Lower leg skin (tissue), 4 donors: ENCODE data around the gene FLYWCH2. TPM values are rescaled to one million over a fixed set of nuclear protein-coding genes. Genes with fewer than 3 reads are reported as not detected.
"Not testable (repeated sequence)": the region's sequence is repeated elsewhere in the genome, so short reads cannot be mapped to it uniquely, and the experiment has no call there.

Source experiments
- DNase-seq, 2 donors: peaks; one replicate each; pipeline ENCODE4 v3.0.0-alpha.2; 2019; ENCODE audit warnings: low spot score in 2 of 2
- H3K4me3 ChIP-seq: fragments of 200-600 bp; sonication (generic); 2 replicates; pipeline ENCODE4 v1.5.1; 2017; ENCODE audit warnings: mild to moderate bottlenecking, low read depth; ENCODE audit not compliant: poor library complexity, severe bottlenecking
- POLR2A ChIP-seq, 2 donors: fragments of 450-650 bp; IDR thresholded peaks; one replicate each; pipeline ENCODE4 v1.6.1; 2016 to 2017; ENCODE audit warnings: antibody characterized with exemption in 2 of 2, mild to moderate bottlenecking in 1 of 2, moderate library complexity in 1 of 2
- WGBS, 2 donors: methylation state at CpG; one replicate each; pipeline ENCODE4 v1.1.5; 2018; 5-methylcytosine and 5-hydroxymethylcytosine counted together
- intact Hi-C: fragments of 100-400 bp; cut with DNase I; formaldehyde crosslinking; loops from one replicate; pipeline ENCODE4 v1.15.0; 2023; ENCODE audit warnings: low total_unique reads
- total RNA-seq, 4 donors: library from RNA; depleted of rRNA; stranded (reverse); fragments of >200 nt; gene quantifications; one replicate each; pipeline ENCODE4 v1.1.0, GENCODE V29; 2016
- TF ChIP-seq, protein P1 (sequence below), 3 donors: fragments of 450-650 bp; IDR thresholded peaks; one replicate each; pipeline ENCODE4 v1.5.1; 2016; ENCODE audit warnings: antibody characterized with exemption in 3 of 3, mild to moderate bottlenecking in 3 of 3, moderate library complexity in 2 of 3

Gene FLYWCH2
- total RNA-seq, 4 donors from 2014 or later: 36.4 to 44.6 (median 40.3) TPM

DNA sequence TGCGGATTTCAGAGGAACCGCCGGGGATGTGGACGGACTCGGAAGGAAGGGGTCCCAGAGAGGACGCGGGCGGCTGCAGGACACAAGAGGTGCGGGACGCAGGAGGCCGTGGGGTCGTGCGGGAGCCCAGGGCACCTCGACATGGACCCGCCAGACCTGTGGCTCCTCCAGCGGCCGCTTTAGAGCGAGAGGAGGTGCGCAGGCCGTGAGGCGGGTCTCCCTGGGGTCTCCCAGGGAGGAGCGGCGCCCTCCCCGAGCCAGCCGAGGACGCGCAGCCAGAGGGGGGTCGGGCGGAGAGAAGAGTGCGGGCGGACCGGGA lies 21.9 kb downstream of the FLYWCH2 start:
- WGBS, 2 donors: 0% methylated on average over 19 to 32 of the region's 32 CpGs
- DNase-seq: peak in 1 of 2 donors; percentile 90
- H3K4me3 ChIP-seq: peak overlapping the region; percentile 76
- TF ChIP-seq, protein P1, sequence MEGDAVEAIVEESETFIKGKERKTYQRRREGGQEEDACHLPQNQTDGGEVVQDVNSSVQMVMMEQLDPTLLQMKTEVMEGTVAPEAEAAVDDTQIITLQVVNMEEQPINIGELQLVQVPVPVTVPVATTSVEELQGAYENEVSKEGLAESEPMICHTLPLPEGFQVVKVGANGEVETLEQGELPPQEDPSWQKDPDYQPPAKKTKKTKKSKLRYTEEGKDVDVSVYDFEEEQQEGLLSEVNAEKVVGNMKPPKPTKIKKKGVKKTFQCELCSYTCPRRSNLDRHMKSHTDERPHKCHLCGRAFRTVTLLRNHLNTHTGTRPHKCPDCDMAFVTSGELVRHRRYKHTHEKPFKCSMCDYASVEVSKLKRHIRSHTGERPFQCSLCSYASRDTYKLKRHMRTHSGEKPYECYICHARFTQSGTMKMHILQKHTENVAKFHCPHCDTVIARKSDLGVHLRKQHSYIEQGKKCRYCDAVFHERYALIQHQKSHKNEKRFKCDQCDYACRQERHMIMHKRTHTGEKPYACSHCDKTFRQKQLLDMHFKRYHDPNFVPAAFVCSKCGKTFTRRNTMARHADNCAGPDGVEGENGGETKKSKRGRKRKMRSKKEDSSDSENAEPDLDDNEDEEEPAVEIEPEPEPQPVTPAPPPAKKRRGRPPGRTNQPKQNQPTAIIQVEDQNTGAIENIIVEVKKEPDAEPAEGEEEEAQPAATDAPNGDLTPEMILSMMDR (IDR thresholded peaks at IDR 0.05): no peak
- TF ChIP-seq POLR2A (IDR thresholded peaks at IDR 0.05): no peak
- intact Hi-C loops: no loop called here

DNA sequence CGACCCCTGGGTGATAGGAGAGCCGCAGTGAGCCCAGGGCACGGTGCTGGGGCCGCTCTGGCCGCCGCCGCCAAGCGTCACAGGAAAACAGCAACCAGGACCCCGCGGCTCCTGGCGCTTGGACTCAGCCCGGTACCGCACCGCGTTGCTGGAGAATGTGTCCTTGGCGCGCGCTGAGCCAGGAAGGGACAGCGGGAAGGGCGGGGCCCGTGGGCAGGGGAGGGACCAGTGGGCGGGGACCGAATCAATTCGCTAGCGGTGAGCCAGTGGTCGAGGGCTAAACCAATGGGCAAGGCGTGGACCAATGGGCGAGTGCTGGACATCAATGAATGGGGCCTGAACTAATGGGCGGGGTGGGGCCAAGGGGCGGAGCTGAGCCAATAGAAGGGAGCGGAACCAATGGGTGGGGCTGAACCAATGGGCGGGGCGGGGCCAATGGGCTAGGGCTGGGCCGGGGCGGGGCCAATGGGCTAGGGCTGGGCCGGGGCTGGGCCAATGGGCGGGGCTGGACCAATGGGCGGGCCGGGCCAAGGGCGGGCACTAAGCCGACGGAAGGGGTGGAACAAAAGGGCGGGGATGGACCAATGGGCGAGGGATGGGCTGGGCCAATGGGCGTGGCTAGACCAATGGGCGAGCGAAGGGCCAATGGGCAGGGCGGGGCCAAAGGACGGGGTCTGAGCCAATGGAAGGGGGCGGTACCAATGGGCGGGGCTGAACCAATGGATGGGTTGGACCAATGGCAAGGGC lies 22.4 kb downstream of the FLYWCH2 start:
- H3K4me3 ChIP-seq: peak overlapping the region; percentile 76
- intact Hi-C loops: no loop called here
- DNase-seq: peak; percentile 99 to 100
- TF ChIP-seq, protein P1 (IDR thresholded peaks at IDR 0.05): no peak
- no peak for TF ChIP-seq POLR2A (IDR thresholded peaks at IDR 0.05)
- whole genome bisulfite sequencing, 2 donors: 2 to 3% methylated on average over 45 to 49 of the region's 51 CpGs

DNA sequence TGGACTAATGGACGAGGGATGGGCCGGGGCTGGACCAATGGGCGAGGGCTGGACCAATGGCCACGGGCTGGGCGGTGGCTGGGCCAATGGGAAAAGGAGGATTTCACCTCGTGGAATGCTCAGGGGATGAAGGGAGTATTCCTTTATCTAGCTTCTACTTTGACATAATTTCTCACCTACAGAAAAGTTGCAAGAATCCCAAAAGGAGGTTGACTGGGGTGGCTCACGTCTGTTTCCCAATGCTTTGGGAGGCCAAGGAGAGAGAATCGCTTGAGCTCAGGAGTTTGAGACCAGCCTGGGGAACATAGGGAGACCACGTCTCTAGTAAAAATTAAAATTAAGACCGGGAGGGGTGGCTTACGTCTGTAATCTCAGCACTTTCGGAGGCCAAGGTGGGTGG lies 23.0 kb downstream of the FLYWCH2 start:
- intact Hi-C loops: no loop called here
- TF ChIP-seq, protein P1 (IDR thresholded peaks at IDR 0.05): no peak
- no peak for TF ChIP-seq POLR2A (IDR thresholded peaks at IDR 0.05)
- no peak for DNase-seq
- H3K4me3 ChIP-seq: no peak overlapping the region
- 26 to 27% methylated on average over 12 of the region's 12 CpGs for WGBS, 2 donors

DNA sequence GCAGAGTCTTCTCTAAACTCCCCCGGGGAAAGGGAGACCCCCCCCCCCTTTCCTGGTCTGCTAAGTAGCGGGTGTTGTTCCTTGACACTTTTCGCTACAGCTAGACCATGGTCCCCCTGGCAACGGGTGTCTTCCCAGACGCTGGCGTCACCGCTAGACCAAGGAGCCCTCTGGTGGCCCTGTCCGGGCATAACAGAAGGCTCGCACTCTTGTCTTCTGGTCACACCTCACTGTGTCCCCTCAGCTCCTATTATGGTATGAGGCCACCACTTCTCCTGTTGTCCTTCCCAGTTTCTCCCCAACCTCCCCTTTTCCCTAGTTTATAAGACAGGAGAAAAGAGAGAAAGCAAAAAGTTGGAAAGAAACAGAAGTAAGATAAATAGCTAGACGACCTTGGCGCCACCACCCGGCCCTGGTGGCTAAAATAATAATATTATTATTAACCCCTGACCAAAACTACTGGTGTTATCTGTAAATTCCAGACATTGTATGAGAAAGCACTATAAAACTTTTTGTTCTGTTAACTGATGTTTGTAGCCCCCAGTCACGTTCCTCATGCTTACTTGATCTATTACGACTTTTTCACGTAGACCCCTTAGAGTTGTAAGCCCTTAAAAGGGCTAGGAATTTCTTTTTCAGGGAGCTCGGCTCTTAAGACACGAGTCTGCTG lies 24.2 kb downstream of the FLYWCH2 start:
- DNase-seq, intact Hi-C loops, H3K4me3 ChIP-seq: not testable (repeated sequence)
- WGBS, 2 donors: 19 to 21% methylated on average over 17 of the region's 17 CpGs

DNA sequence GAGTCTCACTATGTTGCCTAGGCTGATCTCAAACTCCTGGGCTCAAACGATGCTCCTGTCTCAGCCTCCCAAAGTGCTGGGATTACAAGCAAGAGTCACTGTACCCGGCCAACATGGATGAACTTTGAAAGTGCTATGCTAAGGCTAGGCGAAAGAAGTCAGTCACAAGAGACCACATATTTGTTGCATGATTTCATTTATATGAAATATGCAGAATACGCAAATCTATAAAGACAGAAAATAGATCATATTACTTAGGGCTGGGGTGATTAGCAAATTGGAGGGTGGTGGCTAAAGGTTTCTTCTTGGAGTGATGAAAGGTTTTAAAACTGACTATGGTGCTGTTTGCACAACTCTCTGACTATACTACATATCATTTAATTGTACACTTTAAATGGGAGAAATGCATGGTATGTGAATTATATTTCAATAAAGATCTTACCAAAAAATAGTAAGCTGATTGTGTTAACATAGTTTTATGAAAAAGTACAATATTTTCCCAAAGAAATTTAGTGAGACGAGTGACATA lies 27.5 kb downstream of the FLYWCH2 start:
- DNase-seq: no peak
- TF ChIP-seq, protein P1 (IDR thresholded peaks at IDR 0.05): no peak
- TF ChIP-seq POLR2A (IDR thresholded peaks at IDR 0.05): no peak
- intact Hi-C loops: no loop called here
- WGBS, 2 donors: 56 to 57% methylated on average over 5 of the region's 5 CpGs
- no peak overlapping the region for H3K4me3 ChIP-seq

DNA sequence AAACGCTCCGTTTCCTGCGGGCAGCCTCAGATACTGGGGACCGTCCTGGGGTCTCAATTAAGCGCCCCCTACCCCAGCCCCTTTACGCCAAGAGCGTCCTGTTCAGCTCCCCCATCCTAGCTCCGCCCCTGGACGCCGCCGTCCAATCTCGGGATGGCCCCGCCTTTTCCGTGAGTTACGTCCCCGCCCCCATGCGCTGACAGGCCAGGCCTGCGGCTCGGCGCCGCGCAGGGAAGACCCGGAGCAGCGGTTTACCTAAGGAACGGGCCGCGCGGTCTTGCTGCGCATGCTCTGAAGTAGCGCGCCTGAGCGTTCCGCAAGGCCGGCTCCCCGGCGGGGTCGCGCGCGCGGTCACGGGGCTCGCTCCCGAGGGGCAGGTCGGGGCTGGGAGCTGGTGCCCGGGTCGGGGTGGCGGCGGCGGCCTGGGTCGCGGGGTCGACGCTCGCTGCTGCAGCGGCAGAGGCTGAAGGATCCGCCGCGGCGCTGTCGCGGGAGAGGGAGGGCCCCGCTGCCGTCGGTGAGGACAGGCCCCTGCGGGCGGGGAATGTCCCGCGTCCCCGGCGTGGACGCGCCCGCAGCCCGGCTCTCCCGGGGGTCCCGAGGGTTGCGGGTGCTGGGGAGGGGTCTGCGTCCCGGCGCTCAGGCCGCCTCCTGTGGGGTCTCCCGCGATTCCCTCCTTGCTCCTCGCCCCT lies 28.8 kb downstream of the FLYWCH2 start, which contains the start of gene FLYWCH1:
Gene FLYWCH1, plus strand, starts transcription at position 294 of the 692 bp plus-strand sequence. CDS start 17,755 bp downstream, outside the sequence.
- H3K4me3 ChIP-seq: peak within 1 kb of the TSS; percentile 71
- intact Hi-C loops: no loop called here
- peak; percentile 97 to 100 for DNase-seq
- WGBS, 2 donors: 0% methylated on average over 32 to 45 of the region's 85 CpGs
- no peak for TF ChIP-seq POLR2A (IDR thresholded peaks at IDR 0.05)
- TF ChIP-seq, protein P1 (IDR thresholded peaks at IDR 0.05): peak in 1 of 3 donors; percentile 80
